OCI-LY3 (cell line): ENCODE data around the gene CTPS1.

Experiments used
- CTCF ChIP-seq: fragments of 200-600, 300-600 bp; sonication (generic); IDR thresholded peaks from 2 replicates; pipeline ENCODE4 v1.5.1; 2014; ENCODE audit warnings: antibody characterized with exemption, low read length, low read depth
- EZH2phosphoT487 ChIP-seq: fragments of 200-600 bp; shearing (Covaris generic); IDR thresholded peaks from 2 replicates; pipeline ENCODE4 v1.6.1; 2018; ENCODE audit warnings: antibody characterized with exemption, mixed run types, low read depth

- TF ChIP-seq CTCF (no peak), EZH2phosphoT487 (no peak)
Observed at GRCh38 chr1:40976952-40977690, 2.4 kb upstream of the CTPS1 start.
